Measurements from ENCODE around the gene MAB21L4.

- no peak for TF ChIP-seq CTCF (IDR thresholded peaks at IDR 0.05)
- no peak for TF ChIP-seq POLR2AphosphoS5 (IDR thresholded peaks at IDR 0.05)
Observed at GRCh38 chr2:240875228-240876034, 20.5 kb downstream of the MAB21L4 start.

All from transverse colon (tissue), 4 donors.